ENCODE data around the gene ZNF90. TPM values are rescaled to one million over a fixed set of nuclear protein-coding genes. Genes with fewer than 3 reads are reported as not detected.

Gene ZNF90
- total RNA-seq, 1 experiment from 2014 or later, result 0.41 TPM

- TF ChIP-seq EZH2 (IDR thresholded peaks at IDR 0.05; ENCODE audit: borderline replicate concordance, low read depth, low read length, poor library complexity, severe bottlenecking) (no peak), CTCF (conservative IDR thresholded peaks at IDR 0.05; ENCODE audit: low read depth, low read length) (no peak)
- intact Hi-C loops (cut with micrococcal nuclease; ENCODE audit: unreplicated experiment), result no loop called here
- Histone ChIP-seq H3K36me3 (ENCODE audit: insufficient read depth, low read length, poor library complexity, severe bottlenecking) (no peaks in the 10 kb centered on the region), H3K4me1 (ENCODE audit: insufficient read depth, low read length, poor library complexity, severe bottlenecking) (no peaks in the 10 kb centered on the region), H3K27me3 (replicated peaks; ENCODE audit: insufficient read depth, low read depth, low read length, poor library complexity) (no peaks in the 10 kb centered on the region), H3K4me3 (ENCODE audit: low read depth, low read length, poor library complexity, severe bottlenecking) (peak overlapping the region; percentile 25), H3K9me3 (ENCODE audit: low read depth, low read length, poor library complexity, severe bottlenecking) (peaks cover 7% of the 10 kb centered on the region), H3K27ac (ENCODE audit: low read depth, low read length, poor library complexity, severe bottlenecking) (no peak overlapping the region)
- TSS peak; percentile 36 for BruUV-seq (replicated peaks)
- CTCF ChIA-PET, result no interaction called here
- POLR2A ChIA-PET (ENCODE audit: low non-redundant PET), result no interaction called here
- no peak for DNase-seq (ENCODE audit: low spot score)
Observed at GRCh38 chr19:20167651-20168122, 89.9 kb downstream of the ZNF90 start.

Other genes with a start within 250 kb of the ZNF90 start
- 10.0 and 13.7 TPM in 2 replicates for gene ZNF253, start 212.1 kb upstream of the ZNF90 start, total RNA-seq (2021)
- gene ZNF93, start 177.1 kb upstream of the ZNF90 start, total RNA-seq (2021), result 8.7 and 13.1 TPM in 2 replicates
- not detected in 2 replicates for gene ZNF682, start 38.5 kb upstream of the ZNF90 start, total RNA-seq (2021)
- gene ZNF486, start 89.2 kb downstream of the ZNF90 start, total RNA-seq (2021), result 0.59 and 0.92 TPM in 2 replicates

Data from A673 (cell line).